OCI-LY1 (cell line): ENCODE results near the gene LGALS12.

ENCODE experiments used
- H2AFZ ChIP-seq: fragments of 200-600 bp; sonication (generic), shearing (Covaris generic); 2 replicates; pipeline ENCODE4 v1.6.0; 2014; ENCODE audit warnings: antibody characterized with exemption, mild to moderate bottlenecking, low read length
- H3F3A ChIP-seq: fragments of 200-600 bp; sonication (generic), shearing (Covaris generic); 2 replicates; pipeline ENCODE4 v1.6.0; 2014; ENCODE audit warnings: mild to moderate bottlenecking, antibody characterized with exemption, low read length, moderate library complexity; ENCODE audit not compliant: insufficient read depth
- H3K27ac ChIP-seq: fragments of 200-600 bp; sonication (generic); 2 replicates; pipeline ENCODE4 v1.5.1; 2014; ENCODE audit warnings: low read length, mixed run types, mild to moderate bottlenecking, low read depth; ENCODE audit not compliant: poor library complexity, severe bottlenecking
- H3K27me3 ChIP-seq: fragments of 200-600 bp; sonication (generic); 2 replicates; pipeline ENCODE4 v1.6.0; 2014; ENCODE audit warnings: antibody characterized with exemption, mild to moderate bottlenecking, low read length, moderate library complexity; ENCODE audit not compliant: insufficient read depth
- H3K36me3 ChIP-seq: fragments of 200-600 bp; sonication (generic); 2 replicates; pipeline ENCODE4 v1.6.1; 2014; ENCODE audit warnings: mild to moderate bottlenecking, antibody characterized with exemption, low read length, moderate library complexity, mixed read lengths; ENCODE audit not compliant: insufficient read depth
- H3K4me1 ChIP-seq: fragments of 200-600 bp; sonication (generic); 2 replicates; pipeline ENCODE4 v1.5.1; 2014; ENCODE audit warnings: mild to moderate bottlenecking, low read length, moderate library complexity; ENCODE audit not compliant: insufficient read depth, severe bottlenecking
- H3K4me2 ChIP-seq: fragments of 200-600 bp; sonication (generic), shearing (Covaris generic); 2 replicates; pipeline ENCODE4 v1.6.1; 2014; ENCODE audit warnings: low read length
- H3K4me3 ChIP-seq: fragments of 200-600 bp; sonication (generic); 2 replicates; pipeline ENCODE4 v1.5.1; 2014; ENCODE audit warnings: low read length, low read depth, mild to moderate bottlenecking, mixed read lengths; ENCODE audit not compliant: poor library complexity, severe bottlenecking
- H3K79me2 ChIP-seq: fragments of 200-600 bp; shearing (Covaris generic); 2 replicates; pipeline ENCODE4 v1.6.1; 2016; ENCODE audit warnings: mixed run types, low read length, mixed read lengths; ENCODE audit not compliant: insufficient read depth
- H3K9ac ChIP-seq: fragments of 200-600 bp; sonication (generic), shearing (Covaris generic); 2 replicates; pipeline ENCODE4 v1.6.1; 2014; ENCODE audit warnings: mild to moderate bottlenecking, low read length, mixed read lengths
- H3K9me2 ChIP-seq: fragments of 200-600 bp; sonication (generic), shearing (Covaris generic); 2 replicates; pipeline ENCODE4 v1.6.1; 2014; ENCODE audit warnings: low read depth, mild to moderate bottlenecking, low read length, mixed read lengths
- H3K9me3 ChIP-seq: fragments of 200-600 bp; shearing (Covaris generic); 2 replicates; pipeline ENCODE4 v1.6.1; 2014; ENCODE audit warnings: low read length, mixed read lengths
- H4K20me1 ChIP-seq: fragments of 200-600 bp; sonication (generic), shearing (Covaris generic); 2 replicates; pipeline ENCODE4 v1.6.0; 2016; ENCODE audit warnings: mild to moderate bottlenecking, low read length; ENCODE audit not compliant: insufficient read depth
- CTCF ChIP-seq: fragments of 200-600 bp; sonication (generic), shearing (Covaris generic); IDR thresholded peaks from 2 replicates; pipeline ENCODE4 v1.5.1; 2017; ENCODE audit warnings: mild to moderate bottlenecking, antibody characterized with exemption, low read length, moderate library complexity, mixed read lengths
- EZH2 ChIP-seq: fragments of 200-600 bp; sonication (generic), shearing (Covaris generic); IDR thresholded peaks from 2 replicates; pipeline ENCODE4 v1.8.0; 2017; ENCODE audit warnings: borderline replicate concordance, mixed run types, mild to moderate bottlenecking, antibody characterized with exemption, low read length, moderate library complexity, mixed read lengths

The LGALS12 gene

DNA sequence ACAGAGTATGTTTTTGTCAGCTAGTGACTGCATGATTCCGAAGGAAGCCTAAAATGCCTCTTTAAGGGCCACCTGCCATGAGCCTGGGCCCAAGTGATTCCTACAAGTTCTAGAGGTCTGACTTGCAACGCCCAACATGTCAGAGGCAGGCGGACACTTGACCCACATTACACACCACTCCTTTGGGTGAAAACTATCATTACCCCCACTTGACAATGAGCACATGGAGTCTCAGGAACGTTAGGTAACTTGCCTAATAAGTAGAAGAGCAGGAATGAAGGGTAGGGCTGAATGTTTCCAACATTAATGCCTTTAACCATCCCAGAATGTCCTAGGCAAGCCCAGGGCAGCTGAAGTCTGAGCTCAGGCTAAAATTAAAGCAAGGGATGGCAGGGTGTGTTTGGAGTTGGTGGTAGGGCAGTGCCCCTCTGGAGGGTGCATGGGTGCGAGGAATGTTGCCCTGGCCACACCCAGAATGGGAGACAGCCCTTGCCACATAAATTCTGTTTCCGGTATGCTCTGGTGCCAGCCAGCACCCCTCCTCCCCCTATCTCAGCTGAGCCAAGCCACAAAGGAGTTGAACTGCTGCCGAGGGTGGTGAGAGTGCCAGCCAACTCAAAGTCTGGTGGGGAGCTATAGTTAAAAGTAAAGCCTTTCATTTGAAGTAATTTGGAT lies 54.8 kb downstream of the LGALS12 start:
- Histone ChIP-seq H3K9me2 (no peaks in the 10 kb centered on the region), H3K9me3 (no peaks in the 10 kb centered on the region), H3K27ac (no peak overlapping the region), H3K4me2 (no peak overlapping the region), H3K36me3 (no peaks in the 10 kb centered on the region), H3K79me2 (no peaks in the 10 kb centered on the region), H3K27me3 (no peaks in the 10 kb centered on the region), H2AFZ (no peak overlapping the region), H3K9ac (no peak overlapping the region), H3K4me3 (no peak overlapping the region), H3K4me1 (peaks cover 34% of the 10 kb centered on the region), H4K20me1 (no peaks in the 10 kb centered on the region), H3F3A (no peaks in the 10 kb centered on the region)
- no peak for TF ChIP-seq CTCF
- TF ChIP-seq EZH2, result no peak

GRCh38 chr11:63563201-63564055 lies 57.5 kb downstream of the LGALS12 start, which contains the start of gene PLAAT2:
TSS of gene PLAAT2 (minus strand) at chr11:63563379. CDS start at chr11:63563324, 55 bp downstream.
- no peak within 1 kb of the TSS for H3K4me3 ChIP-seq
- no peaks in the 10 kb centered on the region for H3K9me2 ChIP-seq
- no peaks in the 10 kb centered on the region for H4K20me1 ChIP-seq
- TF ChIP-seq CTCF (no peak), EZH2 (no peak)
- no peak within 1 kb of the TSS for H3K27ac ChIP-seq
- no peaks in the 10 kb centered on the region for H3K9me3 ChIP-seq
- no peaks in the 10 kb centered on the region for H3K79me2 ChIP-seq
- H2AFZ ChIP-seq, result no peak within 1 kb of the TSS
- no peak within 1 kb of the TSS for H3K9ac ChIP-seq
- H3F3A ChIP-seq, result no peaks in the 10 kb centered on the region; the same call in 1 of the 2 replicates
- no peak within 1 kb of the TSS for H3K4me2 ChIP-seq
- H3K36me3 ChIP-seq, result no peaks in the 10 kb centered on the region
- peaks cover 51% of the 10 kb centered on the region for H3K4me1 ChIP-seq
- H3K27me3 ChIP-seq, result no peaks in the 10 kb centered on the region

GRCh38 chr11:63564056-63564774 lies 58.3 kb downstream of the LGALS12 start:
- Histone ChIP-seq H2AFZ (no peak overlapping the region), H3K27ac (peak overlapping the region; percentile 94), H3K4me2 (no peak overlapping the region), H3K9me2 (no peaks in the 10 kb centered on the region), H3K9ac (no peak overlapping the region), H3K4me1 (peaks cover 55% of the 10 kb centered on the region), H3K27me3 (no peaks in the 10 kb centered on the region), H3F3A (no peaks in the 10 kb centered on the region; the same call in 1 of the 2 replicates), H3K4me3 (no peak overlapping the region), H3K36me3 (no peaks in the 10 kb centered on the region), H4K20me1 (no peaks in the 10 kb centered on the region), H3K79me2 (no peaks in the 10 kb centered on the region), H3K9me3 (no peaks in the 10 kb centered on the region)
- TF ChIP-seq EZH2 (no peak), CTCF (no peak)
